AML-193 (cell line): ENCODE results near the gene FBXO9.

Experiments
- DNase-seq, 2 experiments: peaks; one replicate each; lab custom pipeline; 2025; lab: John Stamatoyannopoulos, UW

Gene FBXO9

GRCh38 chr6:53095270-53095669 lies 30.1 kb downstream of the FBXO9 start:
- no peak for DNase-seq

DNA sequence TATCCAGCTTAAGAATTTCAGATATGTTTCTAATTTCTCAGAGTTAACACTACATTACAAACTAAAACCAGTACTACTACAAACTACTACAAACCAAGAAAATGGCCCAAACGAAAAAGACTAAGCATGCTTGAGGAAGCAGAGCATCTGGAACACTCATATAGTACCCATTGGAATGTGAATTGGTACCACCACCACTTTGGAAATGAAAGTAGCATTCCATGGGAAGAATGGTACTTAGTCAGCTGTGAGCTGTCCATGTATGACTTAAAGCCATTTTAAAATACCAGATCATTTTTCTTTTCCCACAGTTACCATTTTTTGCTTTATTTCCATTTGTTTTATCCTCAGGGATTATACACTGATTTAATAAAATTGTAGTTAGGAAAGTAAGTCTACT lies 30.5 kb downstream of the FBXO9 start:
- no peak for DNase-seq

GRCh38 chr6:53100561-53100960 lies 35.4 kb downstream of the FBXO9 start:
- DNase-seq = no peak

GRCh38 chr6:53101006-53101405 lies 35.8 kb downstream of the FBXO9 start:
- DNase-seq = no peak

DNA sequence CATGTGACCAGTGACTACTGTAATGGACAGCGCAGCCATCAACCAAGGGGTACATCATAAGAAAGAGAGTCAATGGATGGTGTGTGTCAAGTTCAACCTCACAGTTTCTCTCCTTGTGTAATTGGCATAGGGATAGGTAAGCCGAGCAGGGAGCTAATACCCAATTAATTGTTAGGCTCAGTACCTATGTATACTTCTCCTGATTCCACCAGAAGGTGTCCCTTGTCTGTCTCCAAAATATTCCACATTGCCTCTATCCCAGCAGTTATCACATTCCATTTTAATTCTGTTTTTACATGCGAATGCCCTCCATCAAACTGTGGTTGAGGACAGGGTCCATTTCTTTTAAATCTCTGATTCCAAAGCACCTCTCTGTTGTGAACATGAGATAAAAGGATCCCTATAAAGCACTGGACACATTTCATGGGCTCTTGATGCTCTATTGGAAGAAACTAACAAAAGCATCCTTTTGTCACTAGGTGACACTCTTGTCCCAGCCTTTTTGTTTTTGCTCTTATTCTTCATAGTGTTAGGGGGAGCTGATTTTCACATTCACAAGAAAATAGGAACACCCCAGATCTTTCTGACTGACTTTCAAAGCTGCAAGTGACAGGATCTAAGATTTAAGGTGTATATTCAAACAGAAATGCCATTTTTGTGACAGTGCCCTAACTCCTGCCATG lies 38.9 kb downstream of the FBXO9 start:
- peak; percentile 15 to 41 for DNase-seq

DNA sequence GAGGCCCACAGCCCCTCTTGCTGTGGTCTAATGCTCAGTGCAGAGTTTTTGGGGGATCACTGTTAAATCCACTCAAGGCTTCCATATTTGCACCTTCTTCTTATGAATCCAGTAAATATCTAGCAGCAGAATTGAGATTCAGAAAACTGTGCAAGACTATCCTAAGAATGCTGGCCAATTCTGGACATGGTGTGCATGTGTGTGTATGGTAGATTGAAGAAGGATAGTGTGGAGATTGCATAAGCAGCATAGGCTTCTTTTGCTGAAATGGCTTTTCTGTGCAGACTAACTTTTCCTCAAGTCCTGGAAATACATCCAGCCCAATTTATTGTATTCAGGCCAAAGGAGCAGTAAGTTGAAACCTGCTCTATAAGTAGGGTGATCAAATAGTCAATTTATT lies 39.7 kb downstream of the FBXO9 start:
- no peak for DNase-seq

- DNase-seq = no peak
Measured at GRCh38 chr6:53107091-53107490, 41.9 kb downstream of the FBXO9 start.

GRCh38 chr6:53109612-53110011 lies 44.4 kb downstream of the FBXO9 start:
- no peak for DNase-seq

DNA sequence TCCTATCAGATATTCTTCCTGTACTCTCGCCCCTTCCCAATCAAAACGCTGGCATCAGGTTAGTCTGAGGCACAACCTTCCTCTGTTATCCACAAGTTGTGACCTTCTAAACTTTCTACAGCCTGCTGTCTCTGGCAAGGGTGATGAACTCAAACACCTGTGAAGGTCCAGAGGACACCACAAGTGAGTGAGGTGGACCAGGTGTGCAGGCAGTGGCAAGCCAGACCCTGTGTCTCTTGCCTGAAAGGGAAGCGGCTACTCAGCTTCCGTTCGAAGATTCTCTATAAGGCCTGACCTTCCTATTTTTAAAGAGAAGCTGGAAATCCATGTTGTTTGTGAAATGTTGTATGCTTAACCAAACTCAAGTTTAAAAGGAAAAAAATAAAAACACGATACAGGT lies 46.7 kb downstream of the FBXO9 start:
- DNase-seq = no peak

DNA sequence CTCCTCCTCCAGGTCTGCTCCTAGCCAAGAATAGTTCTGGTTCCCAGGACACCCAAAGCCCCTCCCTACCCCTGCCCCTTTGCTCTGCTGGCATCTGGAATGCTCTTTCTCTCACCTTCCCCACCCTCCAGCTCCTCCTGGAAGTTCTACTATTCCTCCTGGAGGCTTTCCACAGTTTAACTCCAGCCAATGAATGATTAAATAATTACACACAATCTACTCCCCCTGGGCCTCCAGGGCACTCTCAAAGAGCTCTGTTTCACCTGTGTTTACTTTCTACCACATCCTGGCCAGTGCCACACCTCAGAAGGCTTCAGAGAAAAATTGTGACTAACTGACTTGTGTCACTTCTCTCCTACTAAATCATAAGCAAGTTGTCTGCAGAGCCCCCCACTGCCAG lies 47.2 kb downstream of the FBXO9 start:
- no peak for DNase-seq

- no peak for DNase-seq
Measured at GRCh38 chr6:53112871-53113270, 47.7 kb downstream of the FBXO9 start.

DNA sequence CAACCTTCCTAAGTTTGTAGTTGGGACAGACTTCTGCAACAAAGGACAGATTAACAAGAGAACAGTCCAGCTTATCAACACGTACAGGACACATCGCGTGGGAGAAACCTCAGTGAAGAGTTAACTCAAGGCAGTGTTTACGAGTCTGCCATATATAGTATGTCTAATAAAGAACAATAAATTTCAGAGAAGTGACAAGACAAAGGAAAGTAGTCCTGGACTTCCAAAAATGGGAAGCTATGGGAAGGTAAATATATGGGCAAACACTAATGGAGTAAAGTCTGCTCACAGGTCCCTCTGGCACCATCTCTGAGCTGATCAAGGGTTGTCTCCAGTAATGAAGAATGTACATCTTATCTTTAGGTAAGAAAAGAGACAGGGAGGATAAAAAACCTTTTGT lies 48.5 kb downstream of the FBXO9 start:
- DNase-seq = no peak

DNA sequence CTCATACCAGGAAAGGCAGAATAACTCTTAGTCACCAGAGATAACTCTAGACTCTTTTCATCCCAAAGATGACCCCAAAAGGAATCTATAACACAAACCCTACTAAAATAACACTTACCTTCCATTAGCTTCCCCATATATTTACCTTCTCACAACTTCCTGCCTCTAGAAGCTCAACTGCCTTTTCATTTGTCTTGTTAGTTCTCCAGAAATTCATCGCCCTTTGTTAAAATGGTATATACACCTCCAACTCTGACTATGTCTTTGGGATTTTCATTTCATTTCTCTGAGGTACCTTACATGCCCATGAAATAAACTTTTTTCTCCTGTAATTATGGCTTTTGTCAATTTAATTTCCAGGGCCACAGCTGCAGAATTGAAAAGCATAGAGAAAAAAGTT lies 49.9 kb downstream of the FBXO9 start:
- DNase-seq = no peak

DNA sequence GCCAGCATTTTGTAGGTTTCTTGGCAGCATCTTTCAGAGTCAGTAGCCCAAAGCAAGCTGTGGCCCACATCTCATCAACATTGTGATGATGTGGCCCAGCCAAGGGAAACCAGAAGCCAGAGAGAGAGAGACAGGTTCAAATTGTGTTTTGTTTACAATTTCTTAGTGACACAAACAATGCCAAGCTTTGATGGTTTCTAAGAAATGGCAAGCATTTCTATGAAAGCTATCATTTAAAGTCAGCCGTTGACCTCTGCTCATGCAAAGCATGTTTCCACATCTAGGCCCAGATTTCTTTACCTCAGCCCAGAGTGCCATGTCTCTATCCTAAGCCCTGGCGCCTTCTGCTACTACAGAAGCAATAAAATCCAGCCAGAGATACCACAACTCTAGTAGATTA lies 50.5 kb downstream of the FBXO9 start:
- DNase-seq = no peak

GRCh38 chr6:53119349-53119748 lies 54.1 kb downstream of the FBXO9 start:
- no peak for DNase-seq

DNA sequence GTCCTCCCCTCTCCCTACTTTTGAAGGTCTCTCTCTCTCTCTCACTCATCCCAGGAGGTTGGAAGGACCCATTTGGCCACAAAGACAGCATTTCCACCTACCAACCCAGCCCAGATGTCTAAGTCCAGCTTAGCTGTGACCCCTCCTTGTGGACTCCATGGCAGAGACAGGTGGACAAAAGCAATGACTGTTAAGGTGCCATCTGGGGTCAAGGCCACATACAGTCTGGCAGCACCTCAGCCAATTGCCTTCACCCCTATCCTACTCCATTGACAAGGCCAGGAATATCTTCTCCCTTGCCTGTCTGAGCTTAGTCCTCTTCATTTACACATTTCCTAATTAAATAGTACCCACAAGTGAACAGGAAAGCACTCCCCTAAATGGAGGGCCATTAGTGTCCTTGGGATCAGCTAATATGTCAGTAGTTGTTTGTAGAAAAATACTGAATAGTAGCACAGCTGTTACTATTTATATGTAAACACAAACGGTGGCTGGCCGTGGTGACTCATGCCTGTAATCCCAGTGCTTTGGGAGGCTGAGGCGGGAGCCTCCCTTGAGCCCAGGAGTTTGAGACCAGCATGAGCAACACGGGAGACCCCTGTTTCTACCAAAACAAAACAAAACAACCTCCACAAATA lies 54.7 kb downstream of the FBXO9 start:
- DNase-seq = no peak

DNA sequence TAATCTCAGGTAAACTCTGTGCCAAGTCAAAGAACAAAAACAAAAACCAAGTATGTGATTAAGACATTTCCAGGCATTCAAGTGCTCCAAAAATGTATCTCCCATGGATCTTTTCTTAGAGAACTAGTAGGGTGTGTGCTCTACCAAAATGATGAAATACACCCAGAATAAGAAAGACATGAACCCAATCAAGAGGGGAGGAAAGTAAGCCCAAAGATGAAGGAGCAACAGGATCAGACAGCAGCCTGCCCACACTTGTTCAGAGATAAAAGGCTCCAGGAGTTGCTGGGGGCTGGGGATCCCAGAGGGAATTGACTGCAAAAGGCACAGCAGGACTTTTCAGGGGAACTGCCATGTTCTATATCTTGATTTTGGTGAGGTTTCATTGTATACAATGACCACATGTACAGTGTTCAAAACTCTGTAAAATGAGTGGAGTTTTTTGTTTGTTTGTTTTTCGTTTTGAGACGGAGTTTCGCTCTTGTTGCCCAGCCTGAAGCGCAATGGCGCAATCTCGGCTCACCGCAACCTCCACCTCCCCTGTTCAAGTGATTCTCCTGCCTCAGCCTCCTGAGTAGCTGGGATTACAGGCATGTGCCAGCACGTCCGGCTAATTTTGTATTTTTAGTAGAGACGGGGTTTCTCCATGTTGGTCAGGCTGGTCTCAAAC lies 59.1 kb downstream of the FBXO9 start:
- no peak for DNase-seq

GRCh38 chr6:53125276-53125675 lies 60.1 kb downstream of the FBXO9 start:
- no peak for DNase-seq

GRCh38 chr6:53128842-53129241 lies 63.6 kb downstream of the FBXO9 start:
- no peak for DNase-seq

GRCh38 chr6:53130569-53131290 lies 65.5 kb downstream of the FBXO9 start:
- no peak for DNase-seq

DNA sequence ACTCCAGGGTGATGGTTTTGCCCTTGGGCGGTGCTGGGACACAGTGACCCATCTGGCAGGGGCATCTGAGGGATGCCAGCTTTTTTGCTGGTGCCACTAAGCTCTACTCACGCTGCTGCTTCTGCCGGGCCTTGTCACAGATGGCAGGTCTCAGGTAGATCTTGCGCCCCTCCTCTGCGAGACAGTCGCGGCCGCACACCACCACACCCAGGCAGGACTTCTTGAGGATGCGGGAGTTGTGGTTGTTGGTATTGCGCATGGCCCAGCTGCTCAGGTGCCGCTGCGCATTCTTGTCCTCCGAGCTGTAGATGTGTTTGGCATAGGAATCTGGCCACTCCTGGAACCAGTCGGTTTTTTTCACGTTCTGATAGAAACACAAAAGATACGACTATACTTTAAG lies 68.8 kb downstream of the FBXO9 start:
- DNase-seq = no peak

GRCh38 chr6:53134601-53135235 lies 69.5 kb downstream of the FBXO9 start:
- no peak for DNase-seq
